GM20431 (cell line): ENCODE measurements around the gene ZNF831.

Experiments used
- in situ Hi-C: fragments of 300-500 bp; cut with MseI, MboI; formaldehyde crosslinking; loops from one replicate; pipeline ENCODE4 v1.15.0; 2020; ENCODE audit warnings: low sequenced_read_pairs; ENCODE audit not compliant: unreplicated experiment

The ZNF831 gene

DNA sequence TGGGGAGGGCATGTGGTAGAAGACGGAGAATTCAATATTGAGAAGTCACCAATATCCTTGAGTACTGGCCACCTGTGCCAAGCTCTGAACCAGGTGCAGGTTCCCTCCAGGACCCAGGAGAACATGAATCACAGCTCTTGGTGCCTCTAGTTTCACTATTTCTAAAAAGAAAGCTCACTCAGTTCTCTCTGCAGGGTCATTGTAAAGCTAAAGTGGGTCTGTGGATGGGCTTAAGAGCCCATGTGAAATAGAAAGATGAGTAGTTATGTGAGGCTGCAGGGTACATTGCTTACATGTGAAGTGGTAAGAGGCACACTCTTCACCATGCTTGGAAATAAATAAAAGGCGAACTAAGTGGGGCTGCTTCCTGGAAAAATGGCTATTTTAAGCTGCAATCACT, 43.6 kb downstream of the ZNF831 start:
- in situ Hi-C loops: no loop called here

- in situ Hi-C loops: no loop called here
These were observed 44.2 kb downstream of the ZNF831 start for GRCh38 chr20:59207742-59208357.

DNA sequence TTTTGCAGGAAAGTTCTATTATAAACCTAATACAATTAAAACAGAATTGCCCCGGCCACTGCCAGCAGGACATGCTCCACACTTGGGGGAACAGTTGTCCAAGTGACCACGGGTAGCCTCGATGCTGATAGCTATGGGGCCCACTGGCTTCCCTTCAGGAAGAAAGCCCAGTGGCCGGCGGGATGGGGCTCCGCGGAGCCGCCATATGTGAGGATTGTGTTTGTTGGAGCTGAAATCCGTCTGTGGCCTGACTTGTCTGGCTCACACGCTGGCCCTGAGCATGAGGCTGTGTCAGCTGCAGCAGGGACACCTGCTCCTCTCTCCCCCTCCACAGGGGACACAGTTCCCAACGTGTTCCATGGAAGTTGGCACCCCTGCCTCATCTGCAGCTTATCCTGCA, 46.6 kb downstream of the ZNF831 start:
- in situ Hi-C loops: loop anchor here (5.0 to 10.0 kb wide), 2 partner anchors 125 to 343 kb away; no protein-coding TSS in a partner anchor

DNA sequence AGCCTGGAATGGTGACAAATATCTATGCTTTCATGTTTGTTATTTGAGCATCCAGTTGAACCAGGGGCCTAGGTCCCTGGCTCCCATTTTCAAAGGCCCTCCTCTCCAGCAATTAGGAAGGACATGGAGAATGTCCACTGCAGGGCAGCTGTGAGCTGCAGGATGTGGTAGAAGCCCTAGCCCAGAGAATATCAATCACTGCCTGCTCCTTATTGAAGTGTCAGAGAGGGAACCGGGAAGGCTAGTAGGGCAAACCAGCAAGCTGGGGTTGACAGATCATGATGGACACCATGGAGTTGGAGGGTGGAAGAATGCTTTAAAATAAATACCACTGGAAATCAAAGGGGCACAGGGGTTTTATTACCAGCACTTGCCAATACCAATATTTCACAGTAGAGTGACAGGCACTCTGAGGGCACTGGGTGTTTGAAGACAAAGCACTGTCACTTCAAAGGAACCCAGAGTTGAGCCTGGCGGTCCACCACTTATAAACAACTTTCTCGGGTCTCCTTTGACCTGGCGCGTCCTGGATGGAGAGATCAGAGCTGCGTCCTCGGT, 47.7 kb downstream of the ZNF831 start:
- in situ Hi-C loops: loop anchor here (5.0 to 10.0 kb wide), 2 partner anchors 126 to 344 kb away; no protein-coding TSS in a partner anchor

GRCh38 chr20:59214073-59214472, 50.5 kb downstream of the ZNF831 start:
- in situ Hi-C loops: loop anchor here (5.0 to 10.0 kb wide), 2 partner anchors 129 to 347 kb away; no protein-coding TSS in a partner anchor

DNA sequence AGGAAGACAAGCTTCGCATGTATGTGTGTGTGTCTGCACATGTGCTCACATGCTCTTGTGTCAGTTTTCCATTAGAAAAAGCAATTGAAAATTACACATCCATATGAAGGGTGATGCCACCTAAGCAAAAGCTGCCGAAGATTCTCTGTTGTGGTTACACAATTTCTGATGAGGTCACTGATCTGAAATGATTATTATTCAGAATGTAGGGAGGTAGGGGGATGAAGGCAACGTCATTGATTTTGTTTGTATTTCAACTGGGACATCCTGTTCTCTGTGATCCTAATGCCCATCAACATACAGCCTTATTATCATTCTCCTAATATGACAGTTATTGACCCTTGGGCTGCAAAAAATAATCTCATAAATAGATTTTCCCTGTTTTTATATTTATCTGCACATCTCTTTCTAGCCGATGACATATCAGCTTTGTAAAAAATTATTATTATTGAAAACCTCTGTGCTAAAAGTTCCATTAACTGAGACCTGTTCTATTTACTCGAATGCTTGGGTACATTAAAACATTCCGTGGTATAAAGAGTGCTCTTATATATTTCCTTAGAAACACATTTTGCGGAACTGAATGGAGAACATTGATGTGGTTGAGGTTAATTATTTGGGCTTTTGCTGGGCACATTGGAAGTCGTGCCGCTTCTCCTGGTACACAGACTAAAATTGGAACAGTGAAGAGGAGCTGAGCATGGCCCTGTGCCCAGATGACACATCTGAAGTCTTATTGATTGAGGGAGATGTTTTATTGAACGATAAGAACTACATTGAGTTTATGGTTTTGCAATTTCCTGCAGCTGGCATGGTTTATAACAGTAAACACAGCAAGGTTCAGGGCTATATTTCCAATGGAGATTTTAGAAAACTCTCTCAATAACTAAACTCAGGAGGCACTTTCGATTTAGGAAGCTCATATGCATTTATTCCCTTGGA, 51.3 kb downstream of the ZNF831 start:
- in situ Hi-C loops: loop anchor here (5.0 to 10.0 kb wide), 2 partner anchors 130 to 348 kb away; no protein-coding TSS in a partner anchor

DNA sequence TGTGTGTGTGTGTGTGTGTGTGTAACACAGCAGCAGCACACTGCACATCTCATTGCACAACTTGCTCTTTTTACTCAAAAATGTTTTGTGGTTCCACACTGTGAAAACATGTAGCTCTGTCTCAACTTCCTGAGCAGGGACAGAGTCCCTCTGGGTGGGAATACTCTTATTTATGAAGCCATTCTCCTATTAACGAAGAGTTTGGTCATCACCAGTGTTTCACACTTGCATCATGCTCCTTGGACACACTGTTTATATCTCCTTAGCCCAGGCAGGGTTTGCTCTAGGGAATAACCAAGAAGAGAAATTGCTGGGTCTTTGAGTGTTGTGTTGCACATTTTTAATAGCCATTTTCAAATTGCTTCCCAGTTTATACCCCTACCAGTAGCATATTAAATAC, 53.6 kb downstream of the ZNF831 start:
- in situ Hi-C loops: loop anchor here (10.0 kb wide), 1 partner anchor 132 kb away; no protein-coding TSS in a partner anchor

DNA sequence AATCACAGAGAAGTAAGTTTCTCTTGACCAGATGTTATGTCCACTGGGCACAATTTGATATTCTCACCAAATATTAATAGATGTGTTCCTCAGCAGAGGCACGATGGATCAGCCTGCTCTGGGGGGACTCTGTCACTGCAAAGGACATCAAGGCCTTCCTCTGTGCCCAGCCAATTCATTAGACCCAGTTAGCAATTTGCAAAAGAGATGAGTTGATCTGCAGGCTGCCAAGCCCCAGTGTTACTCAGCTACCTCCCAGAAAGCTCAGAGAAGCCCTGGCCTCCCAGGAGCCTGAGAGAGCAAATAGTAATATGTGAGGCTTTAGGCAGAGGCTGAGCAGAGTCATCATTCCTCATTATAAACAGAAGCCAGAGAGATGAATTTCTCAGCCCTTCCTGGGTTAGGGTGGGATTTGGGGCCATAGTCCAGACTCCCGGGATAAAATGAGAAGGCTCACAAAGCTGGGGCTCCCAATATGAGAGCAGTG, 54.2 kb downstream of the ZNF831 start:
- in situ Hi-C loops: loop anchor here (10.0 kb wide), 1 partner anchor 133 kb away; no protein-coding TSS in a partner anchor

DNA sequence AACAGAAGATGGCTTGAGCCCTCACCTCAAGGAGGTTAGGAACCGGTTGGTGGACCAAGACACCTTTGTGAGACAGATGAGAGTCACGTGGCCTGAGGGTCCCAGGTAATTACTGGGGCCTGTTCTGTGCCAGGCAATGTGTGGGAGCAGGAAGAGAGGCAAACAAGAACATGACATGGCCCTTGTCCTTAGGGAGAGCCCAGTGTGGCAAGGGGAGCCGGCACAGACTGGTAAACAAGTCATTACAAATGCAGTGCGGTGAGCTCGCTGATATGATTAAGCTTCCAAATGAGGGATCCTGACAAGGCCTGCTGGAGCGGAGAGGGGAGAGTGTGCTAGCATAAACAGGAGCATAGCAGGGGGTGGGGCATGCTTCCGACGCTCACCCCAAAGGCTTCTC, 55.6 kb downstream of the ZNF831 start:
- in situ Hi-C loops: loop anchor here (10.0 kb wide), 1 partner anchor 134 kb away; no protein-coding TSS in a partner anchor

- in situ Hi-C loops: no loop called here
These were observed 56.5 kb downstream of the ZNF831 start for GRCh38 chr20:59220161-59220560.

DNA sequence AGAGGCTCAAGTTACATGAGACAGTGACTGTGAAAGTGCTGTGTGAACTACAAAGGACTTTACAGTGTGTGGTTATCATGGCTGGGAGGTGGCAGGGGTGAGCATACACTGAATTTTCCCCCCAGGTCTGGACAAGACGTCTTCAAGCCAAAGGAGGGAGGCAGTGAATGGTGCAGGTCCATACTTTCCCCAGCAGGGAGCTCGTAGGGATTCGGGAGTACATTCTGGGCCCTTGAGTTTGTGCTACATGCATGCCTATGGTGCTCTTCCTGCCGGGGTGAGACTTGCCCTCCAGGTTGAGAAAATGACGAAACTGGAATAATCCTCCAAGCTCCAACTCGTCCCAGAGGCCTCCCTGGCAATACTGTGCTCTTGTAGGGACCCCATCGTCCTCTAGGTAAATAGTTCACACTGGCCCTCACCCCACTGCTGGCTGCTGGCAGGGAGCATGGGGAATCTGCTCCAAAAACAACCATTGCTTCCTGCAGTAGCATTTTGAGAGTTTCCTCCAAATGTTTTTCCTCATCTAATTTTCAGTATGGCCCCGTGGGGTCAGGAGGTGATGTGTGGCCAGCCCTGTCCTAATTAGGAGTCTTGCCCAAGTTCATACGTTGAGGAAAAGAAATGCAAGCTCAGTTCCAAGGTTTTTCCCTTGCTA, 57.6 kb downstream of the ZNF831 start:
- in situ Hi-C loops: no loop called here

DNA sequence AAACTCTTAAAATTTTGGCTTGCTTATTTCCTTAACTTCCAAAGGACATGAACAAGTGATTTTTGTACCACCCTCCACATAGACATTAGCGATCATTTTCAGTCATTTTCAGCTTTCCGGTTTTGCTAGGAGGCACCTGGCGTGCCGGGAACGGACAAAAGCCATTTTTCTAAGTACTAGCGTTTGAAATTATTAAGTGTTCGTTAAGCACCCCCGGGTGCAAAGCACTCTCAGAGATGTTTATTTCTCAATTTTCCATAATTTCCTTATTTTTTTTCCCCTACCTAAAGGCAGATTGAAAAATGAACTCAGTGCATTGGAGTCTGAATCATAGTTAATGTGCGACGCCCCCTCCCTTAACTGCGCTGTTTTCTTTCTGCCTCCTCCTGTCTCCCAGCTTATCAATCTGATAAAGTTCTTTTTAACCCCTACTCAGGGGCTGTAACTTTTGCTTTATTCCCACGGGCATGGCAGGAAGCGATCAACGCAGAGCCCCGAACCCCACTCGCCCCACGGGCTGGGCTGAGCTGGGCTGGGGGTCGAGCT, 58.2 kb downstream of the ZNF831 start:
- in situ Hi-C loops: no loop called here

GRCh38 chr20:59222253-59223181, 58.9 kb downstream of the ZNF831 start:
- in situ Hi-C loops: no loop called here

DNA sequence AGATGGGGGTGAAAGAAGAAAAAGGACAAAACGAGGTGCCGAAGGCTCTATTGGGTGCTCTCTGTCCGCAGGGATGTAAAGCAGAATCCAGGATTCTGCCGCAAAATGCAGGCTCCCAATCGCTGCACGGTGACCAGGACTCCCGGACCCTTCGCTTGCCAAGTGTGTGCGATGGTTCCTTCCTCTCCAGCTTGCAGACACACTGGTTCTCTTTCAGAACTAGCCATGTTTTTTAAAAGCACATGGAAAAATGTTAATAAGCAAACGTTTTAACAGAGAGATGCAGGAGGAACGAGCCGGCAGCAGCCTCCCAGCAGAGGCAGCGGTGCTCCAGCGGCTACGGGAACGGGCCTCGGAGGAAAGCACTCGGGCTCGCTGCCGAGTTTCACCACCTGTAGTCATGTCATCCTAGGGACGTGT, 59.6 kb downstream of the ZNF831 start:
- in situ Hi-C loops: no loop called here

- in situ Hi-C loops: no loop called here
These were observed 60.1 kb downstream of the ZNF831 start for GRCh38 chr20:59223750-59224149.

DNA sequence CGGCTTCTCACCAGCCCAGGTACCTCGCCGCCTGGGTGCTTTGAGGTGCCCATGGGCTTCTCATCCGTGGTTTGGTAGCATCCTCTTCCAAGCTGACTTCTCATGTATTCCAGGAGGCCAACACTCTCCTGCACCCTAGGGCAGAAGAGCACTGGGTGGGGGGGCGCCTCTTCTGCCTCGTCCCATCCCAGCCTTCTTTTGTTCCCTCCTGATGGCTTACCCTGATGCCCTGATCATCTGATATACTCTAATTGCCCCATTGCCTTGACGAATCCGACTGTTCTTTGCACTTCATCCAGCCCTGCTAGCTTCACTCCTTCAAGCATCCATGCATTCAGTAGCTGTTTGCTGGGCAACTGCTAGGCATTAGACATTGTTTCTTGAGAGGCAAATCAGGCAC, 60.6 kb downstream of the ZNF831 start:
- in situ Hi-C loops: no loop called here

DNA sequence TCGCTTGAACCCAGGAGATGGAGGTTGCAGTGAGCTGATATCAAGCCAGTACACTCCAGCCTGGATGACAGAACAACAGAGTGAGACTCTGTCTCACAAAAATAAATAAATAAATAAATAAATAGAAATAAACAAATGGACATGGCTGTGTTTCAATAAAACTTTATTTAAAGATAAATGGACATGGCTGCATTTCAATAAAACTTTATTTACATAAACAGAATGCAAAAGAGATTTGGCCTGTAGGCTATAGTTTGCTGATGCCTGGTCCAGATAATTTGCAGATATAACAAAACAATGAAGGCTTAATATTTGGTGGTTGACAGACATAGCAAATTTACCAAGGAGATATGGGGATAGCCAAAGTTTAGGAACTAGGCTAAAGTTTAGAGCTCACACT, 66.8 kb downstream of the ZNF831 start:
- in situ Hi-C loops: no loop called here

GRCh38 chr20:59231124-59231804, 67.6 kb downstream of the ZNF831 start:
- in situ Hi-C loops: no loop called here
